Measurements from ENCODE around the gene GLIS1. TPM values are rescaled to one million over a fixed set of nuclear protein-coding genes. Genes with fewer than 3 reads are reported as not detected.

Gene GLIS1
- total RNA-seq, 1 donor from 2014 or later = not detected

DNA sequence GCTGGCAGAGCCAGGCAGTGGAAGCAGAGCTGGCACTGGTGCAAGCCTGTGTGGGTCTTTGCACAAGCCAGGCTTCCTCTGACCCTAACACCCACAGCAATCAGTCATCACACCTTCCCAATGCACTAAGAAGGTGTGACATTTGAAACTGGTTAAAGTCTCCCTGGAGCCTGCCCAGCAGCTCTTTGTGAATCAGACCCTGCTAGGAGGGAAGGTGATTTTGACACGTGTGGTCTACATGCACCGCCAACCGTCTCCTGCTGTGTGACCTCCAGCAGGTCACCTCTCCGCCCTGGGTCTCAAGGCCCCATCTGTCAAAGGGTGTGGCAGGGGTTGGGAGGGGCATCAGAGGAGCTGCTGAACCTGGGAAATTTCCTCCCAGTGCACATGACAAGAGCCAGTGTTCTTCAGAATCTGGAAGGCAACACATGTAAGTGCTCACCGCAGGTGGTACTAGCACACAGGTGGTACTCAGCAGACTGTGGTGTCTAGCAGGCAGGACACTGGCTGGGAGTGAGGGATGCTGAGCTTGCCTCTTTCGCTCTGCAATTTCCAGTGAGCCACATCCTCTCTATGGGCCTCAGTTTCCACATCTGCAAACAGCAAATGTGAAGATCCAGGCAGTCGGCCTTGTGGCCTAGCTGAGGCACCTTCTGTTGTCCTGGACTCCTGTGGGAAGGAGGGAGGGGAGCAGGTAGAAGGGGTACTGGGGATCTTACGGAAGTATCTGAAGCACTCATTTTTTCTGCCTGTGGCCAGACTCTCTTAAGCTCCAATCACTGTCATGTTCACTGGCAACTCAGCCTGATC, 156.5 kb downstream of the GLIS1 start:
- no peak for DNase-seq (ENCODE audit: low read depth, low spot score)

GRCh38 chr1:53581476-53581875, 157.5 kb downstream of the GLIS1 start:
- no peak for DNase-seq (ENCODE audit: low read depth, low spot score)

DNA sequence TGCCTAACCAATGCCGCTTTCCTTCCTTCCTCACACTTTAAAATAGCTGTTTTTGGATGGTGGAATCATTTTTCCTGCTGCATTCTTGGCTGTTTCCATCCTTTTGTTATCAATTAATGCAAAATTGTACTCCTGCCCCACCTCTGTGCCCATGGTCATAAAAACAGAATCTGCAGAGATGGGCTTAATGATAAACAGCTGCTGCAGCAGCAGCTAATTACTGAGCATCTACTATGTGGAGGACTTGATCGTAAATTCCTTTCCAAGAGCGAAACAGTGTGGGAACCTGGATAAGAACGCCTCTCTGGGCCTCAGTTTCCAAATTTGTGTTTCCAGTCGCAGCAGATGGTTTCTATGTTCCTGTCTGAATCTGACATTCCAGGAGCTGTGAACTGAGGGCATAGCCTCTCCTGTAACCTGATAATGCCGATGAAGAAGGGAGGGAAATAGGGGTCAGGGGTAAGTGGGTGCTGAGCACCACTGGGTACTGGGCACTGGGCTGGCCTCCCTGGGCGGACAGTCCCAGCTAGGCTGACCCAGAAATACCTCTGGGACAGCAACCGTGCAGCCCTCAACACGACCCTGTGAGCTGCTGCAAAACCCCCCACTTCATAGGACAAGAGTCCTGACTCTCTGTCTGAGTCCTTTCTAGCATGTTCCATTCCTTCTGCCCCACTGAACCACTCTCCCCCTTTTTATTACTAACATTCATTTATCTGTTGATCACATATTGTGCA, 158.1 kb downstream of the GLIS1 start:
- no peak for DNase-seq (ENCODE audit: low read depth, low spot score)

DNA sequence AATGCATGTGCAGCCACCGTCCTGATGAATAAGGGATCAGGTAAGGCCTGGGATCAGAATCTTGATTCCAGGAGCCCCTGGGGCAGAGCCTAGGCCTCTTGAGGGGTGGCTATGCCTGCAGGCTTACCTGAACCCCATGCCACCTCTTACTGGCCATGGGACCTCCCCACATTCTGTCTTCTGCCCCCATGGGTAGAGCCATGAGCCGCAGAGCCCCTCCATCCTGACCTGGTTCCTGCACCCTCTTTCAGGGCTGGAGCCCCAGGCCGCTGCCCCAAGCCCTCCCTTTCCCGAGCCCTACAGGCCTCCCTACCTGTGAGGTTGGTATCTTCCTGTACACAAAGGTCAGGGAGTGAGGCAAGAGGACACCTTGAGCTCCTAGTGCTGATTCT, 159.0 kb downstream of the GLIS1 start:
- no peak for DNase-seq (ENCODE audit: low read depth, low spot score)

DNA sequence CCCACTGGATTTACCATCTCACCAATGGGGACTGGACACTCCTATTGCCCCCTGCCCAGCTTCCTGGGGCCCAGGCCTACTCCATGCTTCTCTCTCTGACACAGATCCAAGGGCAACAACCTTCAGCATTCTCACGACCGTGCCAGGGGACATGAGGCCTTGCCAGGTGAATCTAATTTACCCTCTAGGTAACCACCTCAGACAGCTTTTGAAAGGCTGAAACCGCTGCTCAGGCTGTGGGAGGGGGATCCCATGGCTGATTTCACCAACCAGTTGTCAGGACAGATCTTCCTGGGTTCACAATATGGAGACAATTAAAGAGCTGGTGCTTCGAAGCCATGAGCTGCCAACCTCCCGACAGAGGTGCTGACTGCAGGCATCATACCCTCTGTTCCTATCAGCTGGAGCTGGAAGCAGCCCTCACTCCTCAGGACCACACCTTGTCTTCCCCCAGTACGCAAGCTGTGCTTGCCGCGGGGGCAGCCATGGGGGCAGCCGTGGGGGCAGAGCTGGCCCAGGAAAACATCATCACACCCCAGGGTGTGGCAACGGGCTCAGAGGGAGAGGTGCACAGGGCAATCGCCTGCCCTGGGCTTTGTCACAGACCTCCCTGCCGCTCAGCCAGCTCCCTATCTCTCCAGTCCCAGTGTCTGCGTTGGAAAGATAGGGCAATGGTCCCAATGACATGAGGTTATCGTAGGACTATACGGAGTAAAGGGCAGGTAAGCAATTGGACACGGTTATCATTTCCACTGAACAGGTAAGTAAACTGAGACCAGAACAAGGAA, 159.5 kb downstream of the GLIS1 start:
- no peak for DNase-seq (ENCODE audit: low read depth, low spot score)

GRCh38 chr1:53578358-53578757, 160.6 kb downstream of the GLIS1 start:
- no peak for DNase-seq (ENCODE audit: low read depth, low spot score)

DNA sequence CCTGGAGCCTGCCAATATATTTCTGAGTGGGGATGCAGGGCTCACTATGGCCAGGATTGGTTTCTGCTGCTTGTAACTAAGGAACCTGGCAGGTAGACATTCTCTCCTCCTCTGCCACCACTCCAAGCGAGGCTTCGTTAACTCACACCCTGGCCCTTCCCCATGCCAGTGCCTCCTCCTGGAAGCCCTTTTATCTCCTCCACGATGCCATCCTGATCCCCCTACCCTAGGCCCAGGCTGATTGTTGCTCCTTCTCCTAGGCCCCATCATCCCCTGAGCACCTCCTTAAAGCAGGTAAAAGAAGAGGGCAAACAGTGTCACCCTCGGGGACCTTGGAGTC, 161.2 kb downstream of the GLIS1 start:
- DNase-seq (ENCODE audit: low read depth, low spot score) = no peak

DNA sequence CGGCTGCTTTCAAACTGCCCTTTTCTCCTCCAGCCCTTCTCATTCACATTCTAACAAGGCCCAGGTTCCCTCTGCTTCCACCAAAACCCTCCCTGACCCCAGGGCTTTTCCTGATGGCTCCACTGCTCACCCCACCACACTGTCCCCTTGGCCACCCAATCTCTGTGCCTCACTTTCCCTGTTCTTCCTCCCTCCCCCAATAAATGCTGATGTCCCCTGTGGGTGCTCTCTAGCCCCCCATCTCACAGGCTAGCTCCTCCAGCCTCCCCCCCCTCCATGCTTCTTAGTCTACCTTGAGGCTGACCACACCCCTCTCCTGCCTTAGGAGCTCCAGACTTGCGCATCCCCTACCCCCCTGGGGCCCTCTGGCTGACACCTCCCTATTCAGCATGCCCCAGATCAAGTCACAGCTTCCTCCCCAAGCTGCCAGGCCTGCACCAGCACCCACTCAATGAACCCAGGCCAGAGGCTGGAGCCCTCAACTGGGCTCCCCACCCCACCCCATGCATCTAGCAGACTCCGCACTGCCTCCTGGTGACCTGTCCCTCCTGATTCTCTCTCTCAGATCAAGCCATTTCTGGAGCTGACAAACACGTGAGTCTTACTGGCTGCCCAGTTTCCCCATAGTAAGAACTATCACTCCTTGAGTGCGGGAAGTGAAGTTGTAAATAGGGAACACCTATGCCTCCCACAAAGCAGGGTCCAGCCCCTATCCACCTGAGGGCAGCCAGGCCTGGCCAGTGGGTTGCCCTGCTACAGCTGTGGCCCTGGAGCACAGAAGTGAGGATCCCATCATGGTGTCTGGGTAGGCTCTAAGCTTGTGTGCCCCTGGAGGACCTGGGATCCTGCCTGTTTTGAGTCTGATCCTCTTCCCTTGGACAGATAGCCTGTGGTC, 161.9 kb downstream of the GLIS1 start:
- no peak for DNase-seq (ENCODE audit: low read depth, low spot score)

DNA sequence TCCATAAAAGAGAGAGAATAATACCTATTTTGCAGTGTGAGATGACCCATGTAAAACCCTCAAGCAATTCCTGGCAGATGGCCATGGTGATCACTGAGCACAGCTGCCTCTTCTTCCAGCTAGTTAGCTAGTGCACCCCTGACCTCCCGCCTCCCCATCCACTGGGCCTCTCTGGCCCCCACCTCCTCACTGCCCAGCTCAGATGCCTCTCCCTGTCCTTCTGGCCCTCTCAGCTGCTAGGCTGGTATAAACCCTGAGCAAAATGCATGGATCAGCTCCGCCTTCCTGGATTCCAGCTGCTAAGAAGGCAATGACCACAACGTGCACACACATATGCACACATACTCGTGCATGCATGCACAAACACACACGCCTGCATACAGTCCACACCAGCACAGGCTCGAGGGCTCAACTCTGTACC, 162.6 kb downstream of the GLIS1 start:
- no peak for DNase-seq (ENCODE audit: low read depth, low spot score)

DNA sequence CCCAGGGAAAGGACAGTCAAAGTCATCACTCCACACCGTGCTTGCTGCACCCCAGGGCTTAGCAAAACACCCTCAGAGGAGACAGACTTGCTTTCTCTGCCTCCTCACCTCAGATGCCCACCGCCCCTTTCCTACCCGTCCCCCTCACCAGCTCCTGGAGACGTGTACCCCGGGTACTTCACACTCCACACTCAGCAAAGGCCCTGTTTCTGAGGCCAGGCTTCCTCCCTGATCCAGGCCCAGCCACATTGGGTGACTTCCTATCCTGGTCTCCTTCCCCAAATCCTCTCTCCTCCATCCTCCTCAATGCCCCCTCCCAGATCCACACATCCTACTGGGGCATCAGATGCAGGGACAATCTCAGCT, 163.0 kb downstream of the GLIS1 start:
- no peak for DNase-seq (ENCODE audit: low read depth, low spot score)

- no peak for DNase-seq (ENCODE audit: low read depth, low spot score)
Measured at GRCh38 chr1:53575141-53575954, 163.6 kb downstream of the GLIS1 start.

- no peak for DNase-seq (ENCODE audit: low read depth, low spot score)
Measured at GRCh38 chr1:53574621-53575020, 164.3 kb downstream of the GLIS1 start.

- DNase-seq (ENCODE audit: low read depth, low spot score) = no peak
Measured at GRCh38 chr1:53573931-53574330, 165.0 kb downstream of the GLIS1 start.

- DNase-seq (ENCODE audit: low read depth, low spot score) = no peak
Measured at GRCh38 chr1:53573522-53573921, 165.4 kb downstream of the GLIS1 start.

- DNase-seq (ENCODE audit: low read depth, low spot score) = no peak
Measured at GRCh38 chr1:53572815-53573173, 166.2 kb downstream of the GLIS1 start.

- DNase-seq (ENCODE audit: low read depth, low spot score) = no peak
Measured at GRCh38 chr1:53572065-53572814, 166.7 kb downstream of the GLIS1 start.

DNA sequence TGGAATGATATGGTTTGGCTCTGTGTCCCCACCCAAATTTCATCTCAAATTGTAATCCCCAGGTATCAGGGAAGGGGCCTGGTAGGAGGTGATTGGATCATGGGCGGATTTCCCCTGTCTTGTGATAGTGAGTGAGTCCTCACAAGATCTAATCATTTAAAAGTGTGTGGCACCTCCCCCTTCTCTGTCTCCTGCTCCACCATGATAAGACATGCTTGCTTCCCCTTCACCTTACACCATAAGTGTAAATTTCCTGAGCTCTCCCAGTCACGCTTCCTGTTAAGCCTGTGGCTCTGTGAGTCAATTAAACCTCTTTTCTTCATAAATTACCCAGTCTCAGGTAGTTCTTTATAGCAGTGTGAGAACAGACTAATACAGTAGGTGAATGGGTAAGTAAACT, 170.4 kb downstream of the GLIS1 start:
- DNase-seq (ENCODE audit: low read depth, low spot score) = no peak

- no peak for DNase-seq (ENCODE audit: low read depth, low spot score)
Measured at GRCh38 chr1:53567851-53568250, 171.1 kb downstream of the GLIS1 start.

- no peak for DNase-seq (ENCODE audit: low read depth, low spot score)
Measured at GRCh38 chr1:53567450-53567849, 171.5 kb downstream of the GLIS1 start.

- no peak for DNase-seq (ENCODE audit: low read depth, low spot score)
Measured at GRCh38 chr1:53563611-53564010, 175.4 kb downstream of the GLIS1 start.
